OCI-LY3 (cell line): ENCODE measurements around the gene LOXHD1.

ENCODE experiments used
- H2AFZ ChIP-seq: fragments of 200-600, 300-600 bp; shearing (Covaris generic); 2 replicates; pipeline ENCODE4 v1.6.0; 2014; ENCODE audit warnings: antibody characterized with exemption, low read depth, low read length
- H3K27ac ChIP-seq: fragments of 200-600, 300-600 bp; sonication (generic); 2 replicates; pipeline ENCODE4 v1.5.1; 2014; ENCODE audit warnings: mild to moderate bottlenecking, low read length, moderate library complexity, mixed read lengths
- H3K27me3 ChIP-seq: fragments of 200-600, 300-600 bp; sonication (generic); 2 replicates; pipeline ENCODE4 v1.6.1; 2014; ENCODE audit warnings: low read depth, low read length, mixed read lengths
- H3K36me3 ChIP-seq: fragments of 200-600, 300-600 bp; sonication (generic); replicated peaks from 2 replicates; pipeline ENCODE3; 2014; ENCODE audit warnings: low read depth, low read length, mixed read lengths
- H3K4me1 ChIP-seq: fragments of 300-600, 200-600 bp; sonication (generic); 2 replicates; pipeline ENCODE4 v1.6.1; 2014; ENCODE audit warnings: low read length, mixed read lengths
- H3K4me2 ChIP-seq: fragments of 200-600, 300-600 bp; sonication (generic); 2 replicates; pipeline ENCODE4 v1.6.1; 2014; ENCODE audit warnings: low read length, mixed read lengths
- H3K4me3 ChIP-seq: fragments of 300-600, 200-600 bp; sonication (generic); 2 replicates; pipeline ENCODE4 v1.5.1; 2014; ENCODE audit warnings: antibody characterized with exemption, mild to moderate bottlenecking, low read length, moderate library complexity
- H3K79me2 ChIP-seq: fragments of 300-600, 200-600 bp; shearing (Covaris generic); 2 replicates; pipeline ENCODE4 v1.6.1; 2014; ENCODE audit warnings: mild to moderate bottlenecking, low read length, mixed read lengths
- H3K9ac ChIP-seq: fragments of 300-600, 200-600 bp; shearing (Covaris generic); 2 replicates; pipeline ENCODE4 v1.6.0; 2014; ENCODE audit warnings: mild to moderate bottlenecking, low read length, moderate library complexity
- H3K9me3 ChIP-seq: fragments of 200-600, 300-600 bp; shearing (Covaris generic); 2 replicates; pipeline ENCODE4 v1.6.1; 2014; ENCODE audit warnings: low read length, mixed read lengths; ENCODE audit not compliant: insufficient read depth
- H4K20me1 ChIP-seq: fragments of 200-600, 300-600 bp; sonication (generic); 2 replicates; pipeline ENCODE4 v1.6.1; 2016; ENCODE audit warnings: low read length, mixed read lengths; ENCODE audit not compliant: insufficient read depth
- CTCF ChIP-seq: fragments of 200-600, 300-600 bp; sonication (generic); IDR thresholded peaks from 2 replicates; pipeline ENCODE4 v1.5.1; 2014; ENCODE audit warnings: antibody characterized with exemption, low read length, low read depth
- EZH2phosphoT487 ChIP-seq: fragments of 200-600 bp; shearing (Covaris generic); IDR thresholded peaks from 2 replicates; pipeline ENCODE4 v1.6.1; 2018; ENCODE audit warnings: antibody characterized with exemption, mixed run types, low read depth

LOXHD1 gene

GRCh38 chr18:46657115-46657955 lies at the start of gene LOXHD1:
LOXHD1 (minus strand) TSS chr18:46657220; CDS start chr18:46657033, 187 bp downstream.
- H3K27ac ChIP-seq = no peak within 1 kb of the TSS
- H3K9me3 ChIP-seq = no peaks in the 10 kb centered on the region
- H3K4me2 ChIP-seq = no peak within 1 kb of the TSS
- H2AFZ ChIP-seq = no peak within 1 kb of the TSS
- H4K20me1 ChIP-seq = no peaks in the 10 kb centered on the region
- H3K9ac ChIP-seq = no peak within 1 kb of the TSS
- no peak within 1 kb of the TSS for H3K4me3 ChIP-seq
- peaks cover 30% of the 10 kb centered on the region for H3K27me3 ChIP-seq
- no peaks in the 10 kb centered on the region for H3K79me2 ChIP-seq
- no peaks in the 10 kb centered on the region for H3K4me1 ChIP-seq
- no peaks in the 10 kb centered on the region for H3K36me3 ChIP-seq
- TF ChIP-seq EZH2phosphoT487 = no peak
- no peak for TF ChIP-seq CTCF

- no peaks in the 10 kb centered on the region for H3K27me3 ChIP-seq
- H3K4me2 ChIP-seq = no peak overlapping the region
- no peak overlapping the region for H3K4me3 ChIP-seq
- H3K27ac ChIP-seq = no peak overlapping the region
- no peaks in the 10 kb centered on the region for H3K79me2 ChIP-seq
- no peak overlapping the region for H3K9ac ChIP-seq
- no peaks in the 10 kb centered on the region for H3K4me1 ChIP-seq
- TF ChIP-seq CTCF = no peak
- TF ChIP-seq EZH2phosphoT487 = no peak
- no peaks in the 10 kb centered on the region for H4K20me1 ChIP-seq
- H2AFZ ChIP-seq = no peak overlapping the region
- H3K9me3 ChIP-seq = no peaks in the 10 kb centered on the region
- H3K36me3 ChIP-seq = no peaks in the 10 kb centered on the region
Observed at GRCh38 chr18:46705521-46705920, 48.5 kb upstream of the LOXHD1 start.

- no peak overlapping the region for H3K4me2 ChIP-seq
- H3K4me1 ChIP-seq = no peaks in the 10 kb centered on the region
- no peak for TF ChIP-seq CTCF
- no peak for TF ChIP-seq EZH2phosphoT487
- no peak overlapping the region for H3K4me3 ChIP-seq
- no peaks in the 10 kb centered on the region for H4K20me1 ChIP-seq
- no peaks in the 10 kb centered on the region for H3K27me3 ChIP-seq
- H3K36me3 ChIP-seq = no peaks in the 10 kb centered on the region
- no peak overlapping the region for H3K9ac ChIP-seq
- H3K79me2 ChIP-seq = no peaks in the 10 kb centered on the region
- H2AFZ ChIP-seq = no peak overlapping the region
- no peak overlapping the region for H3K27ac ChIP-seq
- H3K9me3 ChIP-seq = no peaks in the 10 kb centered on the region
Observed at GRCh38 chr18:46704816-46705215, 47.8 kb upstream of the LOXHD1 start.

GRCh38 chr18:46704189-46704588 lies 47.2 kb upstream of the LOXHD1 start:
- Histone ChIP-seq H3K27ac (no peak overlapping the region), H3K4me3 (no peak overlapping the region), H4K20me1 (no peaks in the 10 kb centered on the region), H3K36me3 (no peaks in the 10 kb centered on the region), H3K9ac (no peak overlapping the region), H3K79me2 (no peaks in the 10 kb centered on the region), H3K27me3 (no peaks in the 10 kb centered on the region), H3K4me1 (no peaks in the 10 kb centered on the region), H2AFZ (no peak overlapping the region), H3K9me3 (no peaks in the 10 kb centered on the region), H3K4me2 (no peak overlapping the region)
- TF ChIP-seq EZH2phosphoT487 (no peak), CTCF (no peak)
